BE2C (cell line): ENCODE results near the gene COL17A1.

Source experiments
- DNase-seq: peaks from one replicate; pipeline ENCODE4 v3.0.0-alpha.2; 2020
- H3K27me3 ChIP-seq: fragments of 250-450 bp; sonication (Bioruptor Pico); 2 replicates; pipeline ENCODE4 v1.5.1; 2020; ENCODE audit warnings: mild to moderate bottlenecking
- H3K36me3 ChIP-seq: fragments of 250-450 bp; sonication (Bioruptor Pico); 2 replicates; pipeline ENCODE4 v1.5.1; 2020; ENCODE audit warnings: mild to moderate bottlenecking
- H3K4me1 ChIP-seq: fragments of 250-450 bp; sonication (Bioruptor Pico); 2 replicates; pipeline ENCODE4 v1.5.1; 2020
- H3K4me3 ChIP-seq: 2 replicates; pipeline ENCODE4 v1.5.1; 2011; ENCODE audit warnings: low read depth, low read length
- H3K9me3 ChIP-seq: fragments of 250-450 bp; sonication (Bioruptor Pico); 2 replicates; pipeline ENCODE4 v1.5.1; 2020
- CTCF ChIP-seq: IDR thresholded peaks from 2 replicates; pipeline ENCODE4 v1.5.1; 2012; ENCODE audit warnings: mild to moderate bottlenecking, low read depth, low read length

COL17A1 gene

GRCh38 chr10:104117839-104118323 is 32.2 kb upstream of the COL17A1 start:
- DNase-seq = no peak
- Histone ChIP-seq H3K4me1 (peaks cover 5% of the 10 kb centered on the region), H3K9me3 (no peaks in the 10 kb centered on the region), H3K4me3 (no peak overlapping the region), H3K27me3 (no peaks in the 10 kb centered on the region), H3K36me3 (no peaks in the 10 kb centered on the region)
- no peak for TF ChIP-seq CTCF

- TF ChIP-seq CTCF = no peak
- H3K27me3 ChIP-seq = no peaks in the 10 kb centered on the region
- no peak for DNase-seq
- H3K4me1 ChIP-seq = no peaks in the 10 kb centered on the region
- no peaks in the 10 kb centered on the region for H3K9me3 ChIP-seq
- no peak overlapping the region for H3K4me3 ChIP-seq
- no peaks in the 10 kb centered on the region for H3K36me3 ChIP-seq
Measured at GRCh38 chr10:104113376-104113956, 27.8 kb upstream of the COL17A1 start.

- Histone ChIP-seq H3K4me1 (no peaks in the 10 kb centered on the region), H3K4me3 (no peak overlapping the region), H3K9me3 (no peaks in the 10 kb centered on the region), H3K27me3 (no peaks in the 10 kb centered on the region), H3K36me3 (no peaks in the 10 kb centered on the region)
- no peak for DNase-seq
- TF ChIP-seq CTCF = no peak
Measured at GRCh38 chr10:104109908-104110662, 24.4 kb upstream of the COL17A1 start.

GRCh38 chr10:104104926-104105325 is 19.2 kb upstream of the COL17A1 start:
- Histone ChIP-seq H3K4me3 (no peak overlapping the region), H3K36me3 (no peaks in the 10 kb centered on the region), H3K4me1 (no peaks in the 10 kb centered on the region), H3K9me3 (no peaks in the 10 kb centered on the region), H3K27me3 (no peaks in the 10 kb centered on the region)
- no peak for DNase-seq
- no peak for TF ChIP-seq CTCF

GRCh38 chr10:104104418-104104817 is 18.7 kb upstream of the COL17A1 start:
- Histone ChIP-seq H3K4me3 (no peak overlapping the region), H3K27me3 (no peaks in the 10 kb centered on the region), H3K4me1 (no peaks in the 10 kb centered on the region), H3K36me3 (no peaks in the 10 kb centered on the region), H3K9me3 (no peaks in the 10 kb centered on the region)
- no peak for TF ChIP-seq CTCF
- DNase-seq = no peak

- Histone ChIP-seq H3K4me1 (no peaks in the 10 kb centered on the region), H3K4me3 (no peak overlapping the region), H3K36me3 (no peaks in the 10 kb centered on the region), H3K9me3 (no peaks in the 10 kb centered on the region), H3K27me3 (no peaks in the 10 kb centered on the region)
- no peak for TF ChIP-seq CTCF
- DNase-seq = no peak
Measured at GRCh38 chr10:104103956-104104355, 18.3 kb upstream of the COL17A1 start.
